ENCODE measurements around the gene HIBADH. TPM values are rescaled to one million over a fixed set of nuclear protein-coding genes. Genes with fewer than 3 reads are reported as not detected.
"Not testable (repeated sequence)": the region's sequence is repeated elsewhere in the genome, so short reads cannot be mapped to it uniquely, and the experiment has no call there.

The HIBADH gene
- polyA plus RNA-seq, 2 donors = 5.5 to 11.4 TPM

GRCh38 chr7:27520815-27521790, 141.6 kb downstream of the HIBADH start:
- Histone ChIP-seq H3K27me3 (ENCODE audit: control insufficient read depth in 1 of 2, insufficient read depth in 2 of 2, low read length in 2 of 2) (no peaks in the 10 kb centered on the region), H3K36me3 (ENCODE audit: control insufficient read depth in 2 of 2, insufficient read depth in 2 of 2, low read length in 1 of 2) (peaks cover 0 to 2% of the 10 kb centered on the region in 2 donors), H3K4me1 (ENCODE audit: control insufficient read depth in 2 of 2, insufficient read depth in 2 of 2, low read length in 1 of 2) (no peaks in the 10 kb centered on the region), H3K4me3 (ENCODE audit: low read depth in 1 of 2, low read length in 2 of 2) (no peak overlapping the region), H3K27ac (ENCODE audit: low read depth in 2 of 2, low read length in 1 of 2) (no peak overlapping the region), H3K9me3 (ENCODE audit: control insufficient read depth in 2 of 2, insufficient read depth in 1 of 2, low read depth in 1 of 2, low read length in 1 of 2) (no peaks in the 10 kb centered on the region)
- 79 to 83% methylated on average over 17 of the region's 17 CpGs for whole genome bisulfite sequencing, 2 donors

DNA sequence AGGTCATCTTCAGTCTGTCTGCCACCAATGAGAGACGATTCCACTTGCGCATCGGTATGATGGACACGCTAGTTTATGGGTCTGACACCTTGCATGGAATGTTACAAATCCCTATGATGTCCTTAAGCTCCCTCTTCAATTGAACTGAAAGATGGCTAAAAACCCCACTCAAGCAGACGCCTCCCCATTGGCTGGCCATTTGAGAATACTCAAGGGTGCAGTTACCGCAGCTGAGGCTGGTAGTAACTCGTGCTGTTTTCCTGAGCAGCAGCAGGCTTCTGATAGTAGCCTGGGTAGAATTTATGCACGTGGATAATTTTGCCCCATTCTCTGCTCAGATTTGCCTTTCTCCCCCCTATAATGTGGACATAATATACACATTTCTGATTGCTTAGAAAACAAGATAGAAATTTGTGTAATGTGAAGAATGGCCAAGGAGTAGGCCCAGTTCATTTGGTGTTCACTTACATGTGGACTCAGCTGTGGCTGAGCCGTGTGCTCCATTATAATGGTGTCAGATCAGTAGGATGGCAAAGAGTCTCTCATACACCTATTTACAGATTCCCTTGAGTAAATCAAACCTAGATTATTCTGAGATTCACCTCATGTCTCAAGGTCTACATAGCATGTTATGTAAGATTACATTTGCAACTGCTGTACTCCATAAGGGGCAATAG, 142.8 kb downstream of the HIBADH start:
- Histone ChIP-seq H3K27me3 (ENCODE audit: control insufficient read depth in 1 of 2, insufficient read depth in 2 of 2, low read length in 2 of 2) (no peaks in the 10 kb centered on the region), H3K4me3 (ENCODE audit: low read depth in 1 of 2, low read length in 2 of 2) (no peak overlapping the region), H3K4me1 (ENCODE audit: control insufficient read depth in 2 of 2, insufficient read depth in 2 of 2, low read length in 1 of 2) (no peaks in the 10 kb centered on the region), H3K9me3 (ENCODE audit: control insufficient read depth in 2 of 2, insufficient read depth in 1 of 2, low read depth in 1 of 2, low read length in 1 of 2) (no peaks in the 10 kb centered on the region), H3K27ac (ENCODE audit: low read depth in 2 of 2, low read length in 1 of 2) (no peak overlapping the region), H3K36me3 (ENCODE audit: control insufficient read depth in 2 of 2, insufficient read depth in 2 of 2, low read length in 1 of 2) (no peaks in the 10 kb centered on the region)
- 95 to 96% methylated on average over 9 of the region's 9 CpGs for WGBS, 2 donors

GRCh38 chr7:27518561-27519350, 143.9 kb downstream of the HIBADH start:
- no peaks in the 10 kb centered on the region for H3K27me3 ChIP-seq (ENCODE audit: control insufficient read depth in 1 of 2, insufficient read depth in 2 of 2, low read length in 2 of 2)
- peaks cover 0 to 2% of the 10 kb centered on the region in 2 donors for H3K4me1 ChIP-seq (ENCODE audit: control insufficient read depth in 2 of 2, insufficient read depth in 2 of 2, low read length in 1 of 2)
- H3K36me3 ChIP-seq (ENCODE audit: control insufficient read depth in 2 of 2, insufficient read depth in 2 of 2, low read length in 1 of 2) = no peaks in the 10 kb centered on the region
- H3K27ac ChIP-seq (ENCODE audit: low read depth in 2 of 2, low read length in 1 of 2) = no peak overlapping the region
- H3K4me3 ChIP-seq (ENCODE audit: low read depth in 1 of 2, low read length in 2 of 2) = no peak overlapping the region
- 55 to 73% methylated on average over 4 of the region's 4 CpGs for WGBS, 2 donors
- H3K9me3 ChIP-seq (ENCODE audit: control insufficient read depth in 2 of 2, insufficient read depth in 1 of 2, low read depth in 1 of 2, low read length in 1 of 2) = no peaks in the 10 kb centered on the region

- Histone ChIP-seq H3K36me3 (ENCODE audit: control insufficient read depth in 2 of 2, insufficient read depth in 2 of 2, low read length in 1 of 2) (no peaks in the 10 kb centered on the region), H3K4me3 (ENCODE audit: low read depth in 1 of 2, low read length in 2 of 2) (no peak overlapping the region), H3K4me1 (ENCODE audit: control insufficient read depth in 2 of 2, insufficient read depth in 2 of 2, low read length in 1 of 2) (peaks cover 0 to 2% of the 10 kb centered on the region in 2 donors), H3K27ac (ENCODE audit: low read depth in 2 of 2, low read length in 1 of 2) (no peak overlapping the region), H3K9me3 (ENCODE audit: control insufficient read depth in 2 of 2, insufficient read depth in 1 of 2, low read depth in 1 of 2, low read length in 1 of 2) (no peaks in the 10 kb centered on the region), H3K27me3 (ENCODE audit: control insufficient read depth in 1 of 2, insufficient read depth in 2 of 2, low read length in 2 of 2) (no peaks in the 10 kb centered on the region)
These were observed 146.3 kb downstream of the HIBADH start for GRCh38 chr7:27516421-27516820.

DNA sequence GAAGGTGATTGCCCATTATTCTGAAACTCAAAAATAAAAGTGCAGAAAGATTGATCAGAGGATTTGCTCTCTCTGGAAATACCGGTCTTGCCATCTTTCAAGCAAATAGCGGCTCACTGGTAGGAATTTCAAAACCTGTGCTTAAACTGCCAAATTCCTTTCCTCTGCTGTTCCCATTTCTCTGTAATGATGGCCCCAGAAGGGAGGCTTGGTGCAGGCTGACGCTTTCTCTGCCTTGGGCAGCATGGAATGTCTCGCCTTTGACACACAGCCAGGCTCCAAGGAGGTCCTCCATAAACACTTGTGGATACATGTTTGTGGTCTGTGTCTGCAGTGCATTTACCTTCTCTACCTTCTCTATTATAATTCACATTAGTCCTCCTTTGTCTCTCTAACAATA, 146.8 kb downstream of the HIBADH start:
- peaks cover 0 to 2% of the 10 kb centered on the region in 2 donors for H3K4me1 ChIP-seq (ENCODE audit: control insufficient read depth in 2 of 2, insufficient read depth in 2 of 2, low read length in 1 of 2)
- no peak overlapping the region for H3K4me3 ChIP-seq (ENCODE audit: low read depth in 1 of 2, low read length in 2 of 2)
- no peaks in the 10 kb centered on the region for H3K36me3 ChIP-seq (ENCODE audit: control insufficient read depth in 2 of 2, insufficient read depth in 2 of 2, low read length in 1 of 2)
- no peaks in the 10 kb centered on the region for H3K9me3 ChIP-seq (ENCODE audit: control insufficient read depth in 2 of 2, insufficient read depth in 1 of 2, low read depth in 1 of 2, low read length in 1 of 2)
- no peak overlapping the region for H3K27ac ChIP-seq (ENCODE audit: low read depth in 2 of 2, low read length in 1 of 2)
- no peaks in the 10 kb centered on the region for H3K27me3 ChIP-seq (ENCODE audit: control insufficient read depth in 1 of 2, insufficient read depth in 2 of 2, low read length in 2 of 2)
- WGBS, 2 donors = 54 to 76% methylated on average over 4 of the region's 4 CpGs

DNA sequence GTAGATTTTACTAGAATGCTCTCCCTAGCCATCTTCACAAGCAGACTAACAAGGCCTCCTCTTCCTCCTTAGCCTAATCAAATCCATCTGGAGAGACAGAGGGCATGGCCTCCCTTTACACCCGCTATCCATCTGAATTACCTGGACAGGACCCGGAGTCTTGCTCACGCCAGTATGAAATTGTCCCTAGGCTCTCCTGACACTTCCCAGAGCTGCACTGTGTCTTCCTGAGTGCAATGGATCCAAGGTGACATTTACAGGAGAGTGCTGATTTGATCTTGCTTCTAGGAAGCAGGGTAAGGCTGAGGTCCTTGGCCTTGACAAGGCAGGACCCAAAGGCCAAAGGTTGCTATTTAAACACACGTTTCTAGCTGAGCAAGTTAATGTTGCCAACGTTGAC, 147.8 kb downstream of the HIBADH start:
- Histone ChIP-seq H3K4me3 (ENCODE audit: low read depth in 1 of 2, low read length in 2 of 2) (no peak overlapping the region), H3K36me3 (ENCODE audit: control insufficient read depth in 2 of 2, insufficient read depth in 2 of 2, low read length in 1 of 2) (no peaks in the 10 kb centered on the region)
- WGBS, 2 donors = 65 to 71% methylated on average over 5 of the region's 5 CpGs

GRCh38 chr7:27513885-27514284, 148.8 kb downstream of the HIBADH start:
- H3K27me3 ChIP-seq (ENCODE audit: control insufficient read depth in 1 of 2, insufficient read depth in 2 of 2, low read length in 2 of 2) = no peaks in the 10 kb centered on the region
- peaks cover 0 to 2% of the 10 kb centered on the region in 2 donors for H3K4me1 ChIP-seq (ENCODE audit: control insufficient read depth in 2 of 2, insufficient read depth in 2 of 2, low read length in 1 of 2)
- H3K27ac ChIP-seq (ENCODE audit: low read depth in 2 of 2, low read length in 1 of 2) = no peak overlapping the region
- H3K36me3 ChIP-seq (ENCODE audit: control insufficient read depth in 2 of 2, insufficient read depth in 2 of 2, low read length in 1 of 2) = no peaks in the 10 kb centered on the region
- WGBS, 2 donors = 49 to 60% methylated on average over 1 of the region's 1 CpG
- no peaks in the 10 kb centered on the region for H3K9me3 ChIP-seq (ENCODE audit: control insufficient read depth in 2 of 2, insufficient read depth in 1 of 2, low read depth in 1 of 2, low read length in 1 of 2)
- H3K4me3 ChIP-seq (ENCODE audit: low read depth in 1 of 2, low read length in 2 of 2) = no peak overlapping the region

More for the DNA sequence above, 147.8 kb downstream of the HIBADH start:
- Histone ChIP-seq H3K27me3 (ENCODE audit: control insufficient read depth in 1 of 2, insufficient read depth in 2 of 2, low read length in 2 of 2) (no peaks in the 10 kb centered on the region), H3K9me3 (ENCODE audit: control insufficient read depth in 2 of 2, insufficient read depth in 1 of 2, low read depth in 1 of 2, low read length in 1 of 2) (no peaks in the 10 kb centered on the region), H3K4me1 (ENCODE audit: control insufficient read depth in 2 of 2, insufficient read depth in 2 of 2, low read length in 1 of 2) (peaks cover 0 to 2% of the 10 kb centered on the region in 2 donors), H3K27ac (ENCODE audit: low read depth in 2 of 2, low read length in 1 of 2) (no peak overlapping the region)

DNA sequence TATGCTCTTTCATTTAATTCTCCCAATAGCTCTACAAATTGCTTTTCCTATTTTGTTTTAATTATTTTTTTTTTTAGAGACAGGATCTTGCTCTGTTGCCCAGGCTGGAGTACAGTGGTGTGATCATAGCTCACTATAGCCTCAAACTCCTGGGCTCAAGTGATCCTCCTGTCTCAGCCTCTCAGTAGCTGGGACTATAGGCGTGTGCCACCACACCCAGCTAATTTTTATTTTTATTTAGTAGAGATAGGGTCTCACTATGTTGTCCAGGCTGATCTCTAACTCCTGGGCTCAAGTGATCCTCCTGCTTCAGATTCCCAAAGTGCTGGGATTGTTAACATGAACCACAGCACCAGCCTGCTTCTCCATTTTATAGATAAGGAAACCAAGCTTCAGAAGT, 151.3 kb downstream of the HIBADH start:
- H3K27me3 ChIP-seq (ENCODE audit: control insufficient read depth in 1 of 2, insufficient read depth in 2 of 2, low read length in 2 of 2); H3K27ac ChIP-seq (ENCODE audit: low read depth in 2 of 2, low read length in 1 of 2); H3K36me3 ChIP-seq (ENCODE audit: control insufficient read depth in 2 of 2, insufficient read depth in 2 of 2, low read length in 1 of 2); H3K4me1 ChIP-seq (ENCODE audit: control insufficient read depth in 2 of 2, insufficient read depth in 2 of 2, low read length in 1 of 2); H3K9me3 ChIP-seq (ENCODE audit: control insufficient read depth in 2 of 2, insufficient read depth in 1 of 2, low read depth in 1 of 2, low read length in 1 of 2); H3K4me3 ChIP-seq (ENCODE audit: low read depth in 1 of 2, low read length in 2 of 2): not testable (repeated sequence)
- WGBS, 2 donors = 97 to 98% methylated on average over 1 of the region's 1 CpG

- Histone ChIP-seq H3K27me3 (ENCODE audit: control insufficient read depth in 1 of 2, insufficient read depth in 2 of 2, low read length in 2 of 2) (no peaks in the 10 kb centered on the region), H3K4me1 (ENCODE audit: control insufficient read depth in 2 of 2, insufficient read depth in 2 of 2, low read length in 1 of 2) (peaks cover 0 to 2% of the 10 kb centered on the region in 2 donors), H3K27ac (ENCODE audit: low read depth in 2 of 2, low read length in 1 of 2) (no peak overlapping the region), H3K4me3 (ENCODE audit: low read depth in 1 of 2, low read length in 2 of 2) (no peak overlapping the region), H3K36me3 (ENCODE audit: control insufficient read depth in 2 of 2, insufficient read depth in 2 of 2, low read length in 1 of 2) (no peaks in the 10 kb centered on the region), H3K9me3 (ENCODE audit: control insufficient read depth in 2 of 2, insufficient read depth in 1 of 2, low read depth in 1 of 2, low read length in 1 of 2) (no peaks in the 10 kb centered on the region)
- WGBS, 2 donors = 85 to 90% methylated on average over 2 of the region's 2 CpGs
These were observed 152.1 kb downstream of the HIBADH start for GRCh38 chr7:27510541-27510940.
